ENCODE data around the gene HMCN2. TPM values are rescaled to one million over a fixed set of nuclear protein-coding genes. Genes with fewer than 3 reads are reported as not detected.

HMCN2 gene
- total RNA-seq, 1 donor: under 0.01 TPM

DNA sequence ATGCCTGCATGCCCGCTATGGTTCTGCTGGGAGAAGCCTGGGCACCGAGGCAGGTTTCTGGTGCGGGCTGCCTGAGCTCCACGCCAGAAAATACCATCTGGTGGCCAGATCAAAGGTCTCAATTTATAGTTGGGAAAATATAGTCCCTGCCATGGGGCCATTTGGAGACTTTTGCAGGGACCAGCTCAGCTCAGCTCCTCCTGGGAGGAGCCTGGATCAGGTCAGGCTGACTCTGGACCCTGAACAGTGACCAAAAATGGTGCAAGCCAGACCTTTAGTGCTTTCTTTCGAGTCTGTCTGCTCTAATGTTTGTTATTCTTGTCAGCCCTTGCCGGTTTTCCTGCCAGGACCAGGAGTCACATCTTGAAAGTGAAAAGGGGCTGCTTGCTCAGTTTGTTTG lies 31.8 kb downstream of the HMCN2 start:
- H2AFZ ChIP-seq (ENCODE audit: low read length): no peak overlapping the region
- no peaks in the 10 kb centered on the region for H3K9me3 ChIP-seq (ENCODE audit: low read depth, low read length)
- TF ChIP-seq, protein P1, sequence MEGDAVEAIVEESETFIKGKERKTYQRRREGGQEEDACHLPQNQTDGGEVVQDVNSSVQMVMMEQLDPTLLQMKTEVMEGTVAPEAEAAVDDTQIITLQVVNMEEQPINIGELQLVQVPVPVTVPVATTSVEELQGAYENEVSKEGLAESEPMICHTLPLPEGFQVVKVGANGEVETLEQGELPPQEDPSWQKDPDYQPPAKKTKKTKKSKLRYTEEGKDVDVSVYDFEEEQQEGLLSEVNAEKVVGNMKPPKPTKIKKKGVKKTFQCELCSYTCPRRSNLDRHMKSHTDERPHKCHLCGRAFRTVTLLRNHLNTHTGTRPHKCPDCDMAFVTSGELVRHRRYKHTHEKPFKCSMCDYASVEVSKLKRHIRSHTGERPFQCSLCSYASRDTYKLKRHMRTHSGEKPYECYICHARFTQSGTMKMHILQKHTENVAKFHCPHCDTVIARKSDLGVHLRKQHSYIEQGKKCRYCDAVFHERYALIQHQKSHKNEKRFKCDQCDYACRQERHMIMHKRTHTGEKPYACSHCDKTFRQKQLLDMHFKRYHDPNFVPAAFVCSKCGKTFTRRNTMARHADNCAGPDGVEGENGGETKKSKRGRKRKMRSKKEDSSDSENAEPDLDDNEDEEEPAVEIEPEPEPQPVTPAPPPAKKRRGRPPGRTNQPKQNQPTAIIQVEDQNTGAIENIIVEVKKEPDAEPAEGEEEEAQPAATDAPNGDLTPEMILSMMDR (IDR thresholded peaks at IDR 0.05; ENCODE audit: extremely low read depth, low read depth, low read length): no peak
- H3K27ac ChIP-seq (ENCODE audit: low read depth, low read length): no peak overlapping the region
- H3K27me3 ChIP-seq (ENCODE audit: insufficient read depth, low read length): peaks cover 22% of the 10 kb centered on the region
- peaks cover 9% of the 10 kb centered on the region for H4K20me1 ChIP-seq (ENCODE audit: insufficient read depth, low read length)
- H3K4me2 ChIP-seq (ENCODE audit: insufficient read depth, low read length): no peak overlapping the region
- peak; percentile 34 for DNase-seq (ENCODE audit: insufficient read length, low spot score, missing footprints)
- H3K36me3 ChIP-seq (ENCODE audit: insufficient read depth, low read length): no peaks in the 10 kb centered on the region
- H3K4me3 ChIP-seq (ENCODE audit: insufficient read depth, low read length): no peak overlapping the region
- peaks cover 11% of the 10 kb centered on the region for H3K4me1 ChIP-seq (ENCODE audit: insufficient read depth, low read length)
- no peaks in the 10 kb centered on the region for H3K79me2 ChIP-seq (ENCODE audit: insufficient read depth, low read length)

DNA sequence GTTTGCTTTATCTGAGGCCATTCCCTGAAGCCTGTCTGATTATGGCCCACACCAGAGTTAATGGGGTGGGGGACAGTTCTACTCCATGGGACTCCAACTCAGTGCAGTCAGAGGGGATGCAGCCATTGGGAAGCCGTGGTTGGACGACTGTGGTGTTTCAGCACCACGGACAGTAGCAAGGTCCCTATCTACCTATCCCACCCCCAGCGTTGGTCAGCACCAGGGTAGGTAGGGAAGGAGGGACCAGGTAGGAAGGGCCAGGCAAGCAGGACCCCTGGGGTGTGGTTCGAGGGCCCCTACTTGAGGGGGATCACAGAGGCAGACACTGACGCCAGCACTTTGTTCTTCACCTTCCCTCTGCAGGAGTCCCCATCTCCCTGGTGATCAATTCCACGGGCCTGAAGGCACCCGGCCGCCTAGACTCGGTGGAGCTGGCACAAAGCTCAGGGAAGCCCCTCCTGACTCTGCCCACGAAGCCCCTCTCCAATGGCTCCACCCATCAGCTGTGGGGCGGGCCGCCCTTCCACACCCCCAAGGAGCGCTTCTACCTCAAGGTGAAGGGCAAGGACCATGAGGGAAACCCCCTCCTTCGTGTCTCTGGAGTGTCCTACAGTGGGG lies 33.2 kb downstream of the HMCN2 start:
- no peak overlapping the region for H3K4me3 ChIP-seq (ENCODE audit: insufficient read depth, low read length)
- peaks cover 9% of the 10 kb centered on the region for H4K20me1 ChIP-seq (ENCODE audit: insufficient read depth, low read length)
- H3K4me2 ChIP-seq (ENCODE audit: insufficient read depth, low read length): no peak overlapping the region
- no peak overlapping the region for H2AFZ ChIP-seq (ENCODE audit: low read length)
- peaks cover 22% of the 10 kb centered on the region for H3K27me3 ChIP-seq (ENCODE audit: insufficient read depth, low read length)
- H3K9me3 ChIP-seq (ENCODE audit: low read depth, low read length): no peaks in the 10 kb centered on the region
- no peaks in the 10 kb centered on the region for H3K79me2 ChIP-seq (ENCODE audit: insufficient read depth, low read length)
- H3K4me1 ChIP-seq (ENCODE audit: insufficient read depth, low read length): peaks cover 11% of the 10 kb centered on the region
- H3K27ac ChIP-seq (ENCODE audit: low read depth, low read length): no peak overlapping the region
- no peaks in the 10 kb centered on the region for H3K36me3 ChIP-seq (ENCODE audit: insufficient read depth, low read length)
- TF ChIP-seq, protein P1 (IDR thresholded peaks at IDR 0.05; ENCODE audit: extremely low read depth, low read depth, low read length): no peak
- DNase-seq (ENCODE audit: insufficient read length, low spot score, missing footprints): peak; percentile 14

DNA sequence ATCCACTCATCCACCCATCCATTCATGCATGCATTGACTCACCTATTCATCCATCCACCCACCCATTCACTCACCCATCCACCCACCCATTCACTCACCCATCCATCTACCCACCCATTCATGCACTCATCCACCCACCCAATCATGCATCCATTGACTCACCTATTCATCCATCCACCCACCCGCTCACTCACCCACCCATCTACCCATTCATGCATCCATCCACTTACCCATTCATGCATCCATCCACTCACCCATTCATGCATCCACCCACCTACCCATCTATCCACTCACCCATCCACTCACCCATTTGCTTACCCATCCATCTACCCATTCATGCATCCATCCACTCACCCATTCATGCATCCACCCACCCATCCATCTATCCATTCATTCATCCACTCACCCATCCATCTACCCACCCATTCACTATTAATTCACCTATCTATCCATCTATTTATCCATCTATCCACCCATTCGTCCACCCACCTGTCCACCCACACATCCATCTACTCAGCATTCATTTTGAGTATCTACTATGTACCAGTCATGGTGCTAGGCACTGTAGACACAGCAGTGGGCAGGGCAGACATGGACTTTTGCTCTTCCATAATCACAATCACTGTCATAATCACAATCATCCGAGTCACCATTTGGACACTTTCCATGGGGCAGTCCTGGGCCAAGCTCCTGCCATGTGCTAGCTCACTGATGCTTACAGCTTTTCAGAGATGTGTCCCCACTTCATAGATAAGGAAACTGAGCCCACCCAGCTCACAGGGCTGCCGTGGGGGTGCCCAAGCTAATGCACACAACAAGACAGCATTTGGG lies 34.4 kb downstream of the HMCN2 start:
- Histone ChIP-seq H2AFZ (ENCODE audit: low read length) (no peak overlapping the region), H3K27me3 (ENCODE audit: insufficient read depth, low read length) (peaks cover 34% of the 10 kb centered on the region), H3K4me3 (ENCODE audit: insufficient read depth, low read length) (no peak overlapping the region), H3K9me3 (ENCODE audit: low read depth, low read length) (no peaks in the 10 kb centered on the region), H4K20me1 (ENCODE audit: insufficient read depth, low read length) (peaks cover 9% of the 10 kb centered on the region), H3K4me2 (ENCODE audit: insufficient read depth, low read length) (no peak overlapping the region), H3K27ac (ENCODE audit: low read depth, low read length) (no peak overlapping the region), H3K79me2 (ENCODE audit: insufficient read depth, low read length) (no peaks in the 10 kb centered on the region), H3K4me1 (ENCODE audit: insufficient read depth, low read length) (peaks cover 11% of the 10 kb centered on the region), H3K36me3 (ENCODE audit: insufficient read depth, low read length) (no peaks in the 10 kb centered on the region)
- TF ChIP-seq, protein P1 (IDR thresholded peaks at IDR 0.05; ENCODE audit: extremely low read depth, low read depth, low read length): no peak
- DNase-seq (ENCODE audit: insufficient read length, low spot score, missing footprints): peak; percentile 79

DNA sequence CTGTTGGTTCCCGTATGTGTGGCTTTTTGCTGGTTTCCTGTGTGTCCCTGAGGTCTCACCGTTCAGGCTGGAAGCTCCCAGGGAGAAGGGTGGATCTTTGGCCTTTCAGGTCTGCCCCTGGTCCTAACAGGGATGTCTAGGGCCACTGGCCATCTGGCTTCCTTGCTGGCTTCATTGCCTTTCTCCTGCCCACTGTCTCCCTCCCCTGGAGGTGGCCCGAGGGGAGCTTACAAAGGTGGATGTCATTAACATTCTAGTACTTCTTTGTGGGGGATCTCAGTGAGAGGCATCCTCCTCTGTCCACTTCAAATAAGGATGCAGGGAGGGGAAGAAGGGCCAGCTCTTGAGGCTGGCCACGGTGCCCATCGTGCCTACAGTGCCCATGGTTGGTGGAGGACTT lies 35.2 kb downstream of the HMCN2 start:
- DNase-seq (ENCODE audit: insufficient read length, low spot score, missing footprints): peak; percentile 23
- Histone ChIP-seq H2AFZ (ENCODE audit: low read length) (no peak overlapping the region), H3K4me1 (ENCODE audit: insufficient read depth, low read length) (peaks cover 16% of the 10 kb centered on the region), H3K79me2 (ENCODE audit: insufficient read depth, low read length) (no peaks in the 10 kb centered on the region), H3K36me3 (ENCODE audit: insufficient read depth, low read length) (no peaks in the 10 kb centered on the region), H3K4me3 (ENCODE audit: insufficient read depth, low read length) (no peak overlapping the region), H4K20me1 (ENCODE audit: insufficient read depth, low read length) (peaks cover 9% of the 10 kb centered on the region), H3K9me3 (ENCODE audit: low read depth, low read length) (no peaks in the 10 kb centered on the region), H3K27ac (ENCODE audit: low read depth, low read length) (no peak overlapping the region), H3K27me3 (ENCODE audit: insufficient read depth, low read length) (peaks cover 41% of the 10 kb centered on the region), H3K4me2 (ENCODE audit: insufficient read depth, low read length) (no peak overlapping the region)
- TF ChIP-seq, protein P1 (IDR thresholded peaks at IDR 0.05; ENCODE audit: extremely low read depth, low read depth, low read length): no peak
